Activated naive CD4-positive, alpha-beta T cell treated with anti-CD3 and anti-CD28 coated beads for 36 hours (primary cell): ENCODE results near the gene PIK3R3. TPM values are rescaled to one million over a fixed set of nuclear protein-coding genes. Genes with fewer than 3 reads are reported as not detected.

Experiments used
- CTCF ChIA-PET: fragments of 350-600 bp; sonication (Branson Sonifier 250); formaldehyde crosslinking; loops from one replicate; lab custom pipeline; 2021; ENCODE audit warnings: antibody characterized with exemption; lab: Charles Lee
- DNase-seq: peaks from one replicate; pipeline ENCODE4 v3.0.0-alpha.2; 2020
- H3K27ac Mint-ChIP-seq: one replicate; pipeline ENCODE4 v1.8.0; 2021; ENCODE audit warnings: mild to moderate bottlenecking, mixed read lengths
- H3K27me3 Mint-ChIP-seq: one replicate; pipeline ENCODE4 v1.8.0; 2021; ENCODE audit warnings: low read depth, mixed read lengths
- H3K36me3 Mint-ChIP-seq: one replicate; pipeline ENCODE4 v1.8.0; 2021; ENCODE audit warnings: low read depth, mixed read lengths
- H3K4me1 Mint-ChIP-seq: one replicate; pipeline ENCODE4 v1.8.0; 2021; ENCODE audit warnings: low read depth, mixed read lengths
- H3K4me3 Mint-ChIP-seq: one replicate; pipeline ENCODE4 v1.8.0; 2021; ENCODE audit warnings: mild to moderate bottlenecking, moderate library complexity, mixed read lengths
- H3K9me3 Mint-ChIP-seq: one replicate; pipeline ENCODE4 v1.8.0; 2021; ENCODE audit warnings: mixed read lengths
- intact Hi-C: fragments of 100-400 bp; cut with micrococcal nuclease; formaldehyde crosslinking; loops from one replicate; pipeline ENCODE4 v1.15.1; 2023
- total RNA-seq, 2 experiments: library from RNA; stranded (reverse); gene quantifications; one replicate each; pipeline ENCODE4 v1.2.3, GENCODE V29; 2021

PIK3R3 gene
- total RNA-seq, 2 experiments from 2014 or later = 0.45 to 0.49 TPM

- H3K9me3 Mint-ChIP-seq = no peaks in the 10 kb centered on the region
- H3K27me3 Mint-ChIP-seq = no peaks in the 10 kb centered on the region
- CTCF ChIA-PET = interaction anchor here (1.0 to 1.2 kb wide), 2 partner anchors 151 kb away, joined by 3 to 4 read pairs; no protein-coding TSS in a partner anchor
- intact Hi-C loops = loop anchor here (10.0 kb wide), 1 partner anchor 315 kb away; the partner anchor contains the start of gene NSUN4
- DNase-seq = no peak
- H3K4me3 Mint-ChIP-seq = no peak overlapping the region
- H3K4me1 Mint-ChIP-seq = no peaks in the 10 kb centered on the region
- H3K27ac Mint-ChIP-seq = no peak overlapping the region
- H3K36me3 Mint-ChIP-seq = peaks cover 2% of the 10 kb centered on the region
Observed at GRCh38 chr1:46030074-46030870, 102.2 kb downstream of the PIK3R3 start.

- CTCF ChIA-PET = no interaction called here
- H3K27ac Mint-ChIP-seq = no peak overlapping the region
Observed at GRCh38 chr1:46027788-46028573, 104.4 kb downstream of the PIK3R3 start.

GRCh38 chr1:46026531-46026930 lies 105.9 kb downstream of the PIK3R3 start:
- Mint-ChIP-seq H3K9me3 (no peaks in the 10 kb centered on the region), H3K27me3 (no peaks in the 10 kb centered on the region), H3K4me3 (no peak overlapping the region), H3K36me3 (peaks cover 7% of the 10 kb centered on the region), H3K4me1 (no peaks in the 10 kb centered on the region), H3K27ac (no peak overlapping the region)
- intact Hi-C loops = no loop called here
- no peak for DNase-seq
- CTCF ChIA-PET = no interaction called here

More at GRCh38 chr1:46027788-46028573, 104.4 kb downstream of the PIK3R3 start:
- no peak for DNase-seq
- H3K36me3 Mint-ChIP-seq = peaks cover 6% of the 10 kb centered on the region
- H3K4me1 Mint-ChIP-seq = no peaks in the 10 kb centered on the region
- H3K27me3 Mint-ChIP-seq = no peaks in the 10 kb centered on the region
- no peak overlapping the region for H3K4me3 Mint-ChIP-seq
- H3K9me3 Mint-ChIP-seq = no peaks in the 10 kb centered on the region
- intact Hi-C loops = no loop called here

- intact Hi-C loops = no loop called here
- H3K27me3 Mint-ChIP-seq = no peaks in the 10 kb centered on the region
Observed at GRCh38 chr1:46021046-46021996, 111.1 kb downstream of the PIK3R3 start.

GRCh38 chr1:46020010-46020409 lies 112.4 kb downstream of the PIK3R3 start:
- DNase-seq = no peak
- H3K27ac Mint-ChIP-seq = no peak overlapping the region
- no peak overlapping the region for H3K4me3 Mint-ChIP-seq
- intact Hi-C loops = no loop called here
- H3K4me1 Mint-ChIP-seq = no peaks in the 10 kb centered on the region
- peaks cover 8% of the 10 kb centered on the region for H3K36me3 Mint-ChIP-seq
- no peaks in the 10 kb centered on the region for H3K27me3 Mint-ChIP-seq
- CTCF ChIA-PET = no interaction called here
- no peaks in the 10 kb centered on the region for H3K9me3 Mint-ChIP-seq

More at GRCh38 chr1:46021046-46021996, 111.1 kb downstream of the PIK3R3 start:
- H3K9me3 Mint-ChIP-seq = no peaks in the 10 kb centered on the region
- DNase-seq = peak; percentile 15
- no peaks in the 10 kb centered on the region for H3K4me1 Mint-ChIP-seq
- H3K27ac Mint-ChIP-seq = no peak overlapping the region
- no peak overlapping the region for H3K4me3 Mint-ChIP-seq
- peaks cover 6% of the 10 kb centered on the region for H3K36me3 Mint-ChIP-seq
- CTCF ChIA-PET = interaction anchor here (1.3 kb wide), 1 partner anchor 10 kb away, joined by 3 read pairs; no protein-coding TSS in a partner anchor

GRCh38 chr1:46019348-46019747 lies 113.1 kb downstream of the PIK3R3 start:
- Mint-ChIP-seq H3K27me3 (no peaks in the 10 kb centered on the region), H3K4me3 (no peak overlapping the region), H3K27ac (no peak overlapping the region), H3K9me3 (no peaks in the 10 kb centered on the region), H3K4me1 (no peaks in the 10 kb centered on the region), H3K36me3 (peaks cover 8% of the 10 kb centered on the region)
- CTCF ChIA-PET = no interaction called here
- DNase-seq = no peak
- intact Hi-C loops = no loop called here

- peaks cover 5% of the 10 kb centered on the region for H3K36me3 Mint-ChIP-seq
- DNase-seq = no peak
- no peaks in the 10 kb centered on the region for H3K27me3 Mint-ChIP-seq
- CTCF ChIA-PET = interaction anchor here (0.5 kb wide), 1 partner anchor 213 kb away, joined by 3 read pairs; no protein-coding TSS in a partner anchor
- no peak overlapping the region for H3K4me3 Mint-ChIP-seq
- H3K4me1 Mint-ChIP-seq = no peaks in the 10 kb centered on the region
- no peak overlapping the region for H3K27ac Mint-ChIP-seq
- H3K9me3 Mint-ChIP-seq = no peaks in the 10 kb centered on the region
- intact Hi-C loops = no loop called here
Observed at GRCh38 chr1:46017876-46018503, 114.4 kb downstream of the PIK3R3 start.

GRCh38 chr1:46013581-46013980 lies 118.8 kb downstream of the PIK3R3 start:
- no peaks in the 10 kb centered on the region for H3K27me3 Mint-ChIP-seq
- no peak for DNase-seq
- H3K27ac Mint-ChIP-seq = no peak overlapping the region
- H3K36me3 Mint-ChIP-seq = peaks cover 12% of the 10 kb centered on the region
- no peak overlapping the region for H3K4me3 Mint-ChIP-seq
- H3K9me3 Mint-ChIP-seq = no peaks in the 10 kb centered on the region
- H3K4me1 Mint-ChIP-seq = no peaks in the 10 kb centered on the region
- CTCF ChIA-PET = interaction anchor here (0.6 kb wide), 1 partner anchor 9 kb away, joined by 3 read pairs; no protein-coding TSS in a partner anchor
- intact Hi-C loops = no loop called here

- H3K4me1 Mint-ChIP-seq = no peaks in the 10 kb centered on the region
- no peak for DNase-seq
- H3K27ac Mint-ChIP-seq = no peak overlapping the region
- CTCF ChIA-PET = no interaction called here
- H3K36me3 Mint-ChIP-seq = peaks cover 19% of the 10 kb centered on the region
- intact Hi-C loops = no loop called here
- H3K9me3 Mint-ChIP-seq = no peaks in the 10 kb centered on the region
- no peaks in the 10 kb centered on the region for H3K27me3 Mint-ChIP-seq
- no peak overlapping the region for H3K4me3 Mint-ChIP-seq
Observed at GRCh38 chr1:46012236-46012635, 120.2 kb downstream of the PIK3R3 start.

- DNase-seq = no peak
- Mint-ChIP-seq H3K27ac (no peak overlapping the region), H3K4me3 (no peak overlapping the region), H3K4me1 (no peaks in the 10 kb centered on the region), H3K27me3 (no peaks in the 10 kb centered on the region), H3K36me3 (peaks cover 24% of the 10 kb centered on the region), H3K9me3 (no peaks in the 10 kb centered on the region)
- intact Hi-C loops = no loop called here
- CTCF ChIA-PET = no interaction called here
Observed at GRCh38 chr1:46011121-46011695, 121.2 kb downstream of the PIK3R3 start.

- Mint-ChIP-seq H3K36me3 (peaks cover 24% of the 10 kb centered on the region), H3K27ac (no peak overlapping the region), H3K4me1 (no peaks in the 10 kb centered on the region), H3K4me3 (no peak overlapping the region), H3K27me3 (no peaks in the 10 kb centered on the region), H3K9me3 (no peaks in the 10 kb centered on the region)
- no peak for DNase-seq
- intact Hi-C loops = no loop called here
- CTCF ChIA-PET = no interaction called here
Observed at GRCh38 chr1:46010611-46011010, 121.8 kb downstream of the PIK3R3 start.
